Stimulated activated CD4-positive, alpha-beta T cell treated with anti-CD3 and anti-CD28 coated beads, TNF-alpha, amount 100 ng/mL, for 1 hour (primary cell): Measurements from ENCODE around the gene ZDHHC14.
"Not testable (repeated sequence)": the region's sequence is repeated elsewhere in the genome, so short reads cannot be mapped to it uniquely, and the experiment has no call there.

Experiments used
- DNase-seq, 3 donors: peaks; one replicate each; pipeline ENCODE4 v3.0.0-alpha.2; 2020; ENCODE audit warnings: low read depth in 3 of 3, low spot score in 1 of 3

Gene ZDHHC14

GRCh38 chr6:157711060-157711459 is 330.1 kb downstream of the ZDHHC14 start:
- DNase-seq: no peak

- no peak for DNase-seq
Measured at GRCh38 chr6:157712585-157713295, 331.8 kb downstream of the ZDHHC14 start.

GRCh38 chr6:157713451-157714152 is 332.6 kb downstream of the ZDHHC14 start:
- DNase-seq: no peak

- no peak for DNase-seq
Measured at GRCh38 chr6:157714153-157714490, 333.1 kb downstream of the ZDHHC14 start.

- DNase-seq: no peak
Measured at GRCh38 chr6:157715728-157716164, 334.8 kb downstream of the ZDHHC14 start.

GRCh38 chr6:157716251-157716995 is 335.4 kb downstream of the ZDHHC14 start:
- no peak for DNase-seq

- DNase-seq: no peak
Measured at GRCh38 chr6:157717340-157717748, 336.4 kb downstream of the ZDHHC14 start.

- DNase-seq: no peak
Measured at GRCh38 chr6:157718503-157719187, 337.7 kb downstream of the ZDHHC14 start.

GRCh38 chr6:157720964-157721363 is 340.0 kb downstream of the ZDHHC14 start:
- DNase-seq: not testable (repeated sequence)

- no peak for DNase-seq
Measured at GRCh38 chr6:157721426-157721825, 340.4 kb downstream of the ZDHHC14 start.

GRCh38 chr6:157721830-157722229 is 340.8 kb downstream of the ZDHHC14 start:
- DNase-seq: no peak

GRCh38 chr6:157723376-157723775 is 342.4 kb downstream of the ZDHHC14 start:
- no peak for DNase-seq

- no peak for DNase-seq
Measured at GRCh38 chr6:157724138-157724820, 343.3 kb downstream of the ZDHHC14 start.

GRCh38 chr6:157724960-157725741 is 344.2 kb downstream of the ZDHHC14 start:
- no peak for DNase-seq

- DNase-seq: no peak
Measured at GRCh38 chr6:157725836-157726235, 344.8 kb downstream of the ZDHHC14 start.

GRCh38 chr6:157726892-157727628 is 346.1 kb downstream of the ZDHHC14 start:
- DNase-seq: no peak
